Colon (tissue), 2 donors: ENCODE data around the gene HCFC1.

ENCODE experiments used
- FAIRE-seq: peaks from 2 replicates; lab custom pipeline; 2012; peaks lifted over from hg19 to GRCh38; lab: Jason Lieb, UNC
- donor health status: control.
- donor health status: control.

Gene HCFC1

DNA sequence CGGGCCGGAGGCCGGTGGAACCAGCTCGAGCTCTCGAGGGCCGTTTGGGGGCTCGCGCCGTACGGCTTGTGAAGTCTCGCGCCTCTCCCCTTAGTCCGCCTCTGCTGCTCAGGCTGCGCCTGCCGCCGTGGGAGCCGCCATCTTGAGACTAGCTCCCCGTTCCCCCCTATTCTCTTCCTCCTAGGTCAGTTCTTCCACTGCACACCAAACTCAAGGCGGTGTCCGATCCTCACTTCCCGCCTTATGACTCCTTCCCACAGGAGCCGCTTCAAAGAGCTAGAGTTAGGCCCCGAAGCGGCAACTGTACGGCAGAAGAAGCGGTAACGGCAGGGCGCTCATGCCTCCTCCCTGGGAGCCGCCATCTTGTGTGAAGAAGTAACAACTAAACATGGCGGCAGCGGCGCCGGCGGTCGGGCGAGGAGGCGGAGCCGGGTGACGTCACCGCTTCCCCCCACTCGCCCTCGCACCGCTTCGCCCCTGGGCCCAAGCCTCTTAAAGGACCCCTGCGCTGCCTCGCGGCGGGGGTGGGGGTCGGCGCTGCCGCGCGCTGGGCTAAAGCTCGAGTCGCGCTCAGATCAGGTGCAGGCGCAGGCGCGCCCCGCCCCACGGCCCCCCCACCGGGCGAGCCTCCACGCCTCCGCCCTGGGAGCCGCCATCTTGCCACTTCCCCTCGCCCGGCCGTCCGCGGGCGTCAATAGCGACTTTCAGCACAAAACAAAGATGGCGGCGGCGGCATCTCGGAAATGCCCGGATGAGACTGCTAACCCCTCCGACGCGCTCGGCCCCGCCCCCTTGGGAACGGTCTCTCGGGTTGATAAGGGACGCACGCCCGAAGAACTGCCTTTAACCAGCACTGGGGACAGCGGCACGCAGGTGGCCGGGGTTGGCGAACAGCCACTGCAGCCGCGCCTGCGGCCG, at the start of gene HCFC1:
TSS of gene HCFC1 (minus strand) at position 369 of the 918 bp plus-strand sequence. CDS start 978 bp downstream, outside the sequence.
- peak; percentile 43 for FAIRE-seq

DNA sequence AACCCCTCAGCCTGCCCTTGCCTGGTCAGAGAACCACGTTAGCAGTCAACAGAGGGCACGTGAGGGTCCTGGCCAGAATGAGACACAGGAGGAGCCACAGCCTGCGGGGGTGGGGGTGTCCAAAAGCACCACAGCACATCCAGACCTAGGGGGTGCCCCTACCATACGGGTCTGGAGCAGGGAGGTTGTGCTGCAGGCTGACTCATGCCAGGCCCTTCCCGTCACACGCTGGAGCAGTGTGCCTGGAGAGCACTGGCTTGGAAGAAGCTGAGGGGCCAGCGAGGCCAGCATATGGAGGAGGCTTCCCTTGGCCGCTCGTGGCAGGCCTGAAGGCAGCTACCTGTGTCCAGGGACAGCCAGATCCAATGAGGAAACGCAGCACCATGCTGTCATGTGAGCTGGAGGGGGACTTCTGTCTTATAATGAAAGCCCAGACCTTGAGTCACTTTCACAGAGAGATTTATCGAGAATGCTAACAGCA, 49.6 kb upstream of the HCFC1 start:
- FAIRE-seq: no peak

DNA sequence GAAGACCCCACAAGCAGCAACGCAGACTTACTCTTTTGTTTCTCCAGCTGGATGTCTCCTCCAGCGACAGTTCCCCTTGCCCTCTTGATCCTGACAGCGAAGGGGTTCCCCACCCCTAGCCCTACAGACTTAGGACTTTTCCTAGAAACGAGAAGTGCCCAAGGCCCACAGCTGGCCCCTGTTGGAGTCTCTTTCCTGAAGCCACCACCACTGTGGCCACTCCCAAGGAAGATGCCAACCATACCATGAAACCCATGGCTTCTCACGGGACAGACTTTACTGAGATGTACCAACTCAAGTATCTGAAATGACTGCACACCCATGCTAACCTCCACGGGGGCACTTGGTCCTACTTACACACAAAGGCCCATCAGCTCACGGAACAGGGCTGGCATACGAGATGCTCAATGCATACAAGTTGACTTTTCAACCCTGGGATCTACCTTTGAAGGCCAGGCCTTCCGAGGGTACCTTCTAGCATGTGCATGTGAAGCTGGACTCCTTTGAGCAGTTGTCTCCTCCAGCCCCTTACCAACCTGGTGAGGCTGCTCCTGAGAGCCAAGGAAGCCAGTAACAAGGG, 49.0 kb upstream of the HCFC1 start:
- no peak for FAIRE-seq

DNA sequence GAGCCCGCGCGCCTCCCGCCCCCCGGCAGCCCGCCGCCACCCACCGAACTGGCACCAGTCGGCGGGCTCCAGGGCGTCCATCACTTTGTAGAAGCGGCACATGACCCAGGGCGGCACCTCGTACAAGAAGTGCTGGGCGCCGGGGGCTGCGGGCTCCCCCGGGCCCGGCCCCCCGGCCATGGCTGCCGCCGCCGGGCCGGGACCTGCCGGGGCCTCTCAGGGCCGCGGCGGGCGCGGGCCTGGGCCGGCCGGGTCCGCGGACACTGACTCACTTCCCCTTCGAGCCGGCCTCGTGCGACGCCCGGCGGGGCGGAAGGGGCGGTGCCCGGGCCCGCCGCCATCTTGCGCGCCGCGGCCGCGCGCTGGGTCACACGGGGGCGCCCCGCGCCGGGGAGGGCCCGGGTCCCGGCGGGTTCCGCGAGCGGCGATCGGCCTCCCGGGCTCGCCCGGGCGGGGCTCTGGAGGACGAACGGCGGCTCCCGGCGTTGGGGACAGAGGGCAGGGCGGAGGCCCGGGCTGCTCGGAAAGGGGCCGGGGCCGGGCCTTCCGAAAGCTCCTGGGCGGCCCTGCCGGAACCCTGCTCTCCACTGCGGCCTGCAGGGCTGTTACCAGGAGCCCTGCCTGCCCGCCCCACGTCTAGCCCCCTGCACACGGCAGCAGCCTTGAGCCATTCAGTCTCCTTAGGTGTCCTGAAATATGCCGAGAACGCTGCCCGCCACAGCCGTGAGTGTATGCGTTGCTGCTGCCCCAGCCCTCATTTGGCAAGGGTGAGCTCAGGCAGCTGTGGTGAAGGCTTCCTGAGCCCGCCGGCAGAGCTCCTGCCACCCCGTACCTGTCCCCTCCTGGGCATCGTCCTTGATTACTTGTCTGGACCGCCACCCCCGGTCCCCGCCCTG, 48.3 kb upstream of the HCFC1 start, which contains the start of gene IRAK1:
TSS of gene IRAK1 (minus strand) at position 270 of the 896 bp plus-strand sequence. CDS start at position 180, 90 bp downstream.
- FAIRE-seq: no peak

DNA sequence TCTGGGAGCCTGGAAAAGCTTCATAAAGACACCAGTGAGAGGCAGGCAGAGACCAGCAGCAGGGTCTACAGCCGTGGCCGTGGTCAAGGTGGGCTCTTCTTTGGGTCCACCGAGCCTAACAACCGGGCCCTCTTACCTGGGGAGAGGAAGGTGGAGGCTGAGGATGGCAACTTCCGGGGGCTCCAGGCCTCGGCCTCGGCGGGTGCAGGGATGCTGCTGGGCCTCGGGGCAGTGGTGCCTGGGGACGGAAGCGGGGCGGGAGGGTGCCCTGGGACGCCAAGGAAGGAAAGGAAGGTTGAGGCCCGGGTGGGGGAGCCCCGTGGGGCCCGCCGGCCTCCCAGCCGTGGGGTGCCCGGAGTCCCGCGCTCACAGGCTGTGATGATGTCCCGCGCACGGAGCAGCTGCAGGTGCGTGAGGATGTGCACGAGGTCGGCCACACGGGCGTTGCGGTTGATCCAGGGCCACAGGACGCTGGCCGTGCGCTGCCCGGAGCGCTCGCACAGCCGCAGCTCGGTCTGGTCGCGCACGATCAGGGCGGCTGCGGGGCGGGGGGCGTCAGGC, 47.5 kb upstream of the HCFC1 start:
- FAIRE-seq: no peak

DNA sequence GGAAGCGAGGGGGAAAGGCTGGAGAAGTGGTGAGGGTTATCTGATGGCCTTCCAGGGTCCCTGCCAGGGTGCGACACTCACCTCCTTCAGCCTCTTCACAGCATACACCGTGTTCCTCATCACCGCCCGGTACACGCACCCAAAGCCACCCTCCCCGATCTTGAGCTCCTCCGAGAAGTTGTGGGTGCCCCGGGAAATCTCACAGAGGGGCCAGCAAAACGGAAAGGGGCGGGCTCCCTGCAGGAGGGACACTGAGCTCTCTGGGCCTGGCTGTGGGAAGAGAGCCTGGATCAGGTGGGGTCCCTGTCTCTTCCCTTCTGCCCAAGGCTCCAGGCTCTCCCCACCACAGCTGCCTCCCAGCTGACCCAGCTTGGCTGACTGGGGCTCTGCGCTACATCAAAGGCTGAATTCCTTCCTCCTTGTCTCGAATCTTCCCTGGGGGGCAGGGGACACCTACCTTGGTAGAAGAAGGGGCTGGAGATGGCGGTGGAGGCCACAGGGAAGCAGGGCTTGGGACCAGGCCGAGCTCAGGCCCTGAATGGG, 47.0 kb upstream of the HCFC1 start:
- no peak for FAIRE-seq

DNA sequence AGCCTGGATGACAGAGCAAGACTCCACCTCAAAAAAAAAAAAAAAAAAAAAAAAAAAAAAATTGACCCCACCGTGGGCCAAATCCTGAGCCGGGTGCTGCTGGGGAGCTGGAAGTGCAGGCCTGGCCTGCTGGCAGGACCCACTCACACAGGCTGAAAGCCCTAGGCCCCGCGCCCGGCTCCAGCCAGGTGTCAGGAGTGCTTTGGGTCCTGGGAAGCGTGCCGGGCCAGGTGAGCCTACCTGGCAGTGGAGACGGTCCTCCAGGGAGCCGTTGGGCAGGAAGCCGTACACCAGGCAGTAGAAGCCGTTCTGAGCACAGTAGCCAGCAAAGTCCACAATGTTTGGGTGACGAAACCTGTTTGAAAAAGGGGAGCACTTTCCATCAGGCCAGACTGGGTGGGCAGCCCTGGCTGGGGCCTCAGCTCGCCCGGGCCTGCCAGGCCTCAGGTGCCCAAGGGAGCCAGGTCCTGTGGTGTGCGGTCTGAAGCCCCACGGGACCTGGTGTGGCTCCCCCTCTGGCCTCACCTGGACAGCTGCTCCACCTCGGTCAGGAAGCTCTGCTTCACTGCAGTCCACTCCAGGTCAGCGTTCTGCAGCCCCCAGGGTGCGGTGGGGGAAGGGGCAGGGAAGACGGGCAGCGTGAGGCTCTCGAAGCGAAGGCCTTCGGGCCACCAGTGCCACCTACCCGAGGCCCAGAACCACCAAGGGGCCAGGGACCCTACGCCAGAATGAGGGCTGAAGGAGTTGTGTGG, 46.3 kb upstream of the HCFC1 start:
- FAIRE-seq: no peak

DNA sequence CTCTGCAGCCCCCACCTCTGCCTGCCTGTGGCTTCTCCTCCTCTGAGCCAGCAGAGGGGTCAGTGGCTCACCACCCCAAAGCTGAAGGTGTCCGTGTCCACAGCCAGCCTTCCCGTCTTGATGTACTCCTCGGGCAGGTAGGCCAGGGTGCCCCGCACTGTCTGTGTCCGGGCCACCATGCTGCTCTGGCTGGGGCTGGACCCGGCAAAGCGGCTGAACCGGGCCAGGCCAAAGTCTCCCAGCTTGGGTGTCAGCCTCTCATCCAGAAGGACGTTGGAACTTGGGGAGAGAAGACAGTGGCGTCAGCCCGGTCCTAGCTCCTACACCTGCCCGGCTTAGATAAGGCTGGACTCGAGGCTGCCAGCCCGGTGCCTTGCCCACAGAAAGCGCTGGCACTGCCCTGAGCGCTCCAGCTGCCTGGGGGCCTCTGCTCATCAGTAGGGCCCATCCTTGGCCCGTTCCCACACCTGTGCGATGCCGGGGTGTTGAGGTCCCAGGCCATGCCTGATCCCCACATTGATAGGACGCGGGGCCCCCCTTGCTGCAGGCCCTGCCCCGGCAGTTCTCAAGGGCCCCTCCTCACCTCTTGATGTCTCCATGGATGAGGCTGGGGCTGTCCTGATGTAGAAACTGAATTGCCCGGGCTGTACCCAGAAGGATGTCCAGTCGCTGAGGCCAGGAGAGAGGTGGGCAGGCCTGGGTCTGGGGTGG, 44.9 kb upstream of the HCFC1 start:
- no peak for FAIRE-seq

DNA sequence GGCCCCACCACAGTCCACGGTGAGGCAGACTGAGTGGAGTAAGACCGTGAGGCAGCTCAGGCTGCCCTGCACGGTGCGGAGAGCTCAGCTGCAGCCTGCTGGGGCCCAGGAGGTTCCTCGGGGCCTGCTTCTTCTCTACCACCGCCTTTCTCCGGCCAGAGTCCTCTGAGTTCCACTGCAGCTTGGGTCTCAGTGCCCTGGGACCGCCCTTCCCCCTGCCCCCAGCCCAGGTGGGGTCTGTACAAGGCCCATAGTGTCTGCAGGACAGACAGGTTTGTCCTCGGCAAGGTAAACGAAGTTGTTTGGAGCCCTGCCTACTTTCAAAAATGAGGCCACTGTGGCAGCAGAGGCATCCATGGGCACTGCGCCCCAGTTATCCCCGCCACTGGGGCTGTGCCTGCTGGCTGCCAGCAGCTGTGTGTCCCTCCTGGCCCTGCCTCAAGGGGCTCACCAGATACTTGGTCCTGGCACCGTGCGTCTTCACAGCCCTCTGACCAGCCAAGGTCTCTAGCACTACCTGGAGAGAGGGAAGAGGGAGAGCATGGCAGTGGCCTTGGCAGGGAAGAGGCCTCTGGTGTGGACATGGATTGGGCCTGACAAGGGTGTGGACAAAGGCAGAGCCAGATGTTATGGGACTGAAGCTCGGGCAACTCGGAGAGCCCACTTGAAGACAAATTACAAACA, 44.1 kb upstream of the HCFC1 start:
- FAIRE-seq: no peak

DNA sequence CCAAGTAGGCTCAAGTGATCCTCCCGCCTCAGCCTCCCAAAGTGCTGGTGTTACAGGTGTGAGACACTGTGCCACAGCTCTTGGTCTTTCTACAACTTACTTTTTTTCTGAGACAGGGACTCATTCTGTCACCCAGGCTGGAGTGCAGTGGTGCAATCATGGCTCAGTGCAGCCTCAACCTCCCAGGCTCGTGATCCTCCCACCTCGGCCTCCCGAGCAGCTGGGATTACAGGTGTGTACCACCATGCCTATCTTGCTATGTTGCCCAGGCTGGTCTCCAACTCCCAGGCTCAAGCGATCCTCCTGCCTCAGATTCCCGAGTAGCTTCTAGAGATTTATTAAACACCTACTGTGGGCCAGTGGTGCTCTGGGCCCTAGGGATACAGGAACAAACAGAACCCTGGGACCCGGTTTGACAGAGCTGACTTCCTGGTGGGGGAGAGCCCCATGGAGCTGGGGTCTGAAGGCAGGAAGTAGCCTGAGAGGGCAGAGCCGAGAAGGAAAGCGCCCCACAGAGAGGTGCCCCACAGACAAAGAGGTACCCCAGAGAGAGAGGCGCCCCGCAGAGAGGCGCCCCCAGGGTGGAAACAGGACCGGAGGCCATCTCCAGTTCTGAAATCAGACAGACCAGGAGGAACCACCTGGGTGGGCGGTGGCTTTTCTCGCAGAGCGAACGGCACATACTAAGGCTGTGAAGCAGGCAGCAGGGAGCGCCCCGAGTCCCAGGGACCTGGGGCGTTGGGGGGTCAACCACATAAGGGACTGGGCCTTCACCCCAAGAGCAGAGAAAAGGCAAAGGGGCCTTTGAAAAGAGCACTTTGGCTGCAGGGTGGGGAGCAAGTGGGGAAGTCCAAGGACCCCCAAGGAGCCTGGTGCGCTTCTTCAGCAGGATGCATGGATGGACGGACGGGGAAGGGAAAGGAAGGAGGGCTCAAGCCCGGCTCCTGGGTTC, 43.1 kb upstream of the HCFC1 start:
- no peak for FAIRE-seq

DNA sequence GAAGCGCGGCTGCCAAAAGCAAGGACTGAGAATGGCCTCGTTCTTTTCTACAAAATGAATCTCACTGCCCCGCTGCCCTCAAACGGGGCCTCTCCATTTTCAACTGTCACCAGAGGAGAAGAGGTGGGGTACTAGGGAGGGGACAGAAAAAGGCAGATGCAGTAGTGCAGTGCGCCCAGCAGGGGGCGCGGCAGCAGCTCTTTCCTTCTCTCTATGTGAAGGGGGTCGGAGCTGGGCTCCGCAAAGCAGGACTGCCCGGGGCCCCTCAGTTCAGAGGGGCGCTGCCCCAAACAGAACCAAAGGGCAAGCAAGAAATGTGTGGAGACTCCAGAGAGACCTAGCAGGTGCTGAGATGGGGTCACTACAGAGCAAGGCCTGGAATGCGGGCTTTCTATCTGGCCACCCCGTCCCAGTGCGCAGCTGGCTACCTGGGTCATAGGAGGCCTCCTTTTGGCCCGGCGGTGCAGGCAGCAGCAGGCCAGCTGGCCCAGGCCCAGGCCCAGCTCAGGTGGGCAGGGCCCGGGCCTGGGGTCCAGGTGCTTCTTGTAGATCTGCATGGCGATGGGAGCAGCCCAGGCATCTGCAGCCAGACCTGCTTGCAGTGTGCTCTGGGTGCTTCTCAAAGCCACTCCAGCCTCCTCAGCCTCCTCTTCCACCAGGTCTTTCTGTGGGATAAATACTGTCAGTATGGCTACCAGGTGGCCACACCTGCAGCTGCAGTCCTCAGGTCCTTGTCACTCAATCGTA, 42.2 kb upstream of the HCFC1 start:
- FAIRE-seq: no peak

DNA sequence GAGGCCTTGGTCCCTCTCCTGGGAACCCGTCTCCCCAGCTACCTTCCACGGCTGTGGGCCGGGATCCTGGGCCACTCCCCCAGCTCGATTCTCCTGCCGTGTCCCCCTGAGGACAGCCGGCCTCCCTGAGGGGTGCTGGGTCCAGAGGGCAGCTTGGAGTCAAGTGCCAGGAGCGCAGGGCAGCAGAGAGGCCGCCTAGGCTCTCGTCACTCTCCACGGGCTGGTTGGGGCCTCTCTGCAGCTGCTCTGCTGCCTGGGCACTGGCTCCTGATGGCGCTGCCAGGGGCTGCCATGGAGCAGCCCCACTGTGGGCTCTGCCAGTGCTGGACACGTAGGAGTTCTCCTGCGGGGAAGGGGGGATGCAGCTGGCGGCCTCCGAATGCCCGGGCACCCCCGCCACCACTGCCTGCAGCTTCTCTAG, 41.4 kb upstream of the HCFC1 start:
- no peak for FAIRE-seq

DNA sequence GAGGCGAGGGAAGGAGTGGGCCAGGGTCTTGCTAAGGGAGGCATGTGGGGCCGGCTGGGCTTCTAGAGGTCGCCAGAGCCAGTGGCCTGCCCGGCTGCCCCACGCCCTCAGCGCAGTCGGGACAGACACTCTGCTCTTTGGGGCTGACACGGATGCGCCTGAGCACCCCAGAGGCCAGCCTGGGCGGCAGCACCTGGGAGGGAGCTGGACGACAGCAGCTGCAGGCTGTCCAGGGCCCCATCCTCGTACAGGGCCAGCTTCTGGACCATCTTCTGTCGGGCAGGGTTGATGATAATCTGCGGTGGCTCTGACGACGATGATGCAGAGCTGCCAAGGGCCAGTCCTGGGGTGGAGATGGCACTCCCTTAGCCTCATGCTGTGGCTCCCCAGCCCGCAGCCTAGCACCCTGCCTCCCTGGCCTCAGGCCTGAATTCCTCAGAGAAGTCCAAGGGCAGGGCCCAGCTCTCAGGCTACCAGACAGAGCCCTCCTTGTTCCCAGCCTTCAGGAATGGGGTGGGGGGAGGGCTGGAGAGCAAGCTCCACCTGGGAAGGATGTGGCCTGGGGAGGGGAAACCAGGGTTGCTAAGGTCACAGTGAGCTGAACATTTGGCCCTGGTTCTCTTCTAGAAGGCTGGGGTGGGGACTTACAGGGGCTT, 40.8 kb upstream of the HCFC1 start:
- no peak for FAIRE-seq

DNA sequence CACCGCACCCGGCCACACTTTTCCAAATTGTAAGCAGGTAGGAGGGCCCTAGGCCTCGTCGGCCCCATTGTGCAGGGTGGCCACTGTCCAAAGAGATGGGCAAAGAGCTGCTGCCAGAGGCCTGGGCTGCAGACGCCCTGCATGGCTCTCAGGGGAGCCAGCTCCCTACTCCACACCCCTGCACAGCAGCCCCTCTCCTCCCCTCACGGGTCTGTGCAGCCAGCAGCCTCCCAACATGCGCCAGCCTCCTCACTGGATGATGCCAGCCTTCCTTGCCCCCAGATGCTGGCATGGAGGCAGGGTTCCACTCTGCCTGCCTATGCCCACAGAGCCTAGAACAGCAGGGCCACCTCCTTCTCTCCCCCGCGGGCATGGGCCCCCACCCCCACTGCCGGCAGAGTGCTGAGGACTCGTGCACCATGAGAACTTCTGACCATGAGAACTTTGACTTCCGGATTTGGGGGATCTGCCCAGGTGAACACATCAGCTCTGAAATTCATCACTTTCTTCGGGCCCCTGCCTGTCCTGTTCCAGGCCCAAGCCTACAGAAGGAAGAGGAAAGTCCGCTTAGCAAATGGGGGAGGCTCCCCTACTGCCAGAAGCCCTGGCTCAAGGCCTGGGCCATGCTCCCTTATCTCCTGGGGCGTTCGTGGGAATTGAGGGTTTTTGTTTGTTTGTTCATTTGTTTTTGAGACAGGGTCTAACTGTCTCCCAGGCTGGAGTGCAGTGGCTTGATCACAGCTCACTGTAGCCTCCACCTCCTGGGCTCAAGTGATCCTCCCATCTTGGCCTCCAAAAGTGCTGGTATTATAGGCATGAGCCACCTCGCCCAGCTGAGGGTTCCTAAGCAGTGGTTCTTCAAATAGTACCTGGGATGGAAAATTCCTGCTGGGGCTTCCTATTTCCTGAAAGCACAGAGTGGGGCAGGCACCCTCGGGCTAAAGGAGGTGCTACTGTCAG, 40.0 kb upstream of the HCFC1 start:
- no peak for FAIRE-seq

DNA sequence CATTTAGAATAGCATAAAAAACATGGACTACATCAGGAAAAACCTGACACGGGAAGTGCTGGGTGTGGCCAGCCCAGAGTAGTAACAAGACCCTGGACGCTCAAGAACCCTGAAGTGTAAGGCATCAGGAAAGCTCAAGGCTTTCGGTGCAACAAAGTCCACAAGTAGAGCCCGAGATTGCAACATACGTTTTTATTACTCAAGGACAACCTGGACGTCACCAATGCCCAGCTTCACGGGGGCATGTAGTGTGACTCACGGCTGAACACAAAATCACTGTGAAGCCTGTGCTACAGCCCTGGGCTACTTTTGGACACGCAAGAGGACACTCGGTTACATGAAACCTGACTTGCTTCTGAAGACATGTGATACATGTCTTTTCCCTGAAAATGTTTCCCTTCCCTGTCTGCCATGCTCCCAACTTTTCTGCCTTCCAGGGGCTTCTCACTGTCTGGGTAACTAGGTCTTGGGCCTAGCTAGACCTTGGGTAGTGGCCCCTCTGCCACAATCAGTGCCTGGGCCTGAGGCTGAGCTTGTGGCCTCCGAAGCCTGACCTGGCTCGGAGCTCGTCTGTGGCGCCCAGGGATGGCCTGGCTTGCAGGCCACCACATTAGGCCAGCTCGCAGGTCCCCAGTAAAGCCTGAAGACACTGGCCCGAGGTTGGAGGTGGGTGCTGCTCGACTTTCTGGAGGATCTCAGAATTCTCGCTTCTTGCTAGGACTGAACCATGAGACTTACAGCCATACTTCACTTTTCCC, 38.9 kb upstream of the HCFC1 start:
- no peak for FAIRE-seq
